IPS-18a (cell line): Measurements from ENCODE around the gene TSPAN31.
"Not testable (repeated sequence)": the region's sequence is repeated elsewhere in the genome, so short reads cannot be mapped to it uniquely, and the experiment has no call there.

Experiments used
- H3K27ac ChIP-seq: one replicate; pipeline ENCODE4 v1.5.1; 2013; ENCODE audit warnings: low read length
- H3K27me3 ChIP-seq: one replicate; pipeline ENCODE4 v1.6.1; 2013; ENCODE audit warnings: mild to moderate bottlenecking, low read length; ENCODE audit not compliant: control insufficient read depth, insufficient read depth
- H3K36me3 ChIP-seq: one replicate; pipeline ENCODE4 v1.6.1; 2013; ENCODE audit warnings: low read depth, low read length; ENCODE audit not compliant: control insufficient read depth
- H3K4me1 ChIP-seq: one replicate; pipeline ENCODE4 v1.6.1; 2013; ENCODE audit warnings: low read depth, low read length; ENCODE audit not compliant: control insufficient read depth
- H3K4me3 ChIP-seq: one replicate; pipeline ENCODE4 v1.5.1; 2013; ENCODE audit warnings: low read length
- H3K9ac ChIP-seq: one replicate; pipeline ENCODE4 v1.6.1; 2013; ENCODE audit warnings: mild to moderate bottlenecking, low read length, moderate library complexity
- H3K9me3 ChIP-seq: one replicate; pipeline ENCODE4 v1.6.1; 2013; ENCODE audit warnings: low read depth, low read length; ENCODE audit not compliant: control insufficient read depth

Gene TSPAN31

DNA sequence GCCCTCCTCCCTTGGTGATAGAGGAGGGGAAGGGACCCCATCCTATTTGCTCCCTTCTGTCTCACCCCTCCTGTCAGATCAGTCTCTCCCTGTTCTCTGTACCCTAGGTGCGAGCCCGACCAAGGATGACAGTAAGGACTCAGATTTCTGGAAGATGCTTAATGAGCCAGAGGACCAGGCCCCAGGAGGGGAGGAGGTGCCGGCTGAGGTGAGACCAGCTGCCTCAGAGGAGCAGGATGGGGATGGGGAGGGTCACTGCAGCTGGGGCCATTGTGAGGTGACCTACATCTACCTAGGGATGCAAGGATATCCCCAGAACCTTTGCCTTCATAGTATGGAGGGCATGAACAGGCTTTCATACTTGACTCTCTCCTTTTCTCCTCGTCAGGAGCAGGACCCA, 28.5 kb upstream of the TSPAN31 start:
- Histone ChIP-seq H3K4me1 (no peaks in the 10 kb centered on the region), H3K27ac (no peak overlapping the region), H3K9ac (no peak overlapping the region), H3K27me3 (no peaks in the 10 kb centered on the region), H3K9me3 (no peaks in the 10 kb centered on the region), H3K36me3 (peaks cover 11% of the 10 kb centered on the region), H3K4me3 (no peak overlapping the region)

DNA sequence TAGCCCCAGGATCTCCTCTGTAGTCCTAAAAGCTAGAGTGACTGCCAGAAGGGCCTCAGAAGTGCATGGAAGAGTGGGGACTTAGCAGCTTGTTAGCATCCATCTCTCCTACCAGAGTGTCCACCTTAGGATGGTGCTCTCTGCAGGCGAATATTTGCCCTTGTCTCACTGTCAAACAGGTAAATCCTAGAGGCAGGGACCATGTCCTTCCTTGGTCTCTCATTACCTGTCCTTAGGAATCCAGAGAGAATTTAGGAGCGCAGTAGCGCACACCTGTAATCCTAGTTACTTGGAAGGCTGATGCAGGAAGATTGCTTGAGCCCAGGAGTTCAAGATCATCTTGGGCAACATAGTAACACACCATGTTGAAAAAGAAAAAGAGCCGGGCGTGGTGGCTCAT, 27.7 kb upstream of the TSPAN31 start:
- Histone ChIP-seq H3K9ac (no peak overlapping the region), H3K4me3 (no peak overlapping the region), H3K36me3 (peaks cover 11% of the 10 kb centered on the region), H3K27me3 (no peaks in the 10 kb centered on the region), H3K9me3 (no peaks in the 10 kb centered on the region), H3K4me1 (no peaks in the 10 kb centered on the region), H3K27ac (no peak overlapping the region)

GRCh38 chr12:57717846-57718640, 26.8 kb upstream of the TSPAN31 start:
- Histone ChIP-seq H3K27me3 (peaks cover 1% of the 10 kb centered on the region), H3K9me3 (no peaks in the 10 kb centered on the region), H3K36me3 (peaks cover 11% of the 10 kb centered on the region), H3K4me3 (no peak overlapping the region), H3K4me1 (no peaks in the 10 kb centered on the region), H3K27ac (no peak overlapping the region), H3K9ac (no peak overlapping the region)

GRCh38 chr12:57718641-57719528, 26.0 kb upstream of the TSPAN31 start:
- no peak overlapping the region for H3K4me3 ChIP-seq
- no peaks in the 10 kb centered on the region for H3K4me1 ChIP-seq
- no peak overlapping the region for H3K9ac ChIP-seq
- no peak overlapping the region for H3K27ac ChIP-seq
- H3K9me3 ChIP-seq: no peaks in the 10 kb centered on the region
- peaks cover 10% of the 10 kb centered on the region for H3K27me3 ChIP-seq
- peaks cover 11% of the 10 kb centered on the region for H3K36me3 ChIP-seq

- Histone ChIP-seq H3K4me3 (no peak overlapping the region), H3K9ac (no peak overlapping the region), H3K27me3 (peaks cover 21% of the 10 kb centered on the region), H3K9me3 (no peaks in the 10 kb centered on the region), H3K4me1 (no peaks in the 10 kb centered on the region), H3K36me3 (peaks cover 11% of the 10 kb centered on the region), H3K27ac (no peak overlapping the region)
Observed at GRCh38 chr12:57719777-57720605, 24.8 kb upstream of the TSPAN31 start.

GRCh38 chr12:57720606-57721595, 23.9 kb upstream of the TSPAN31 start:
- Histone ChIP-seq H3K36me3 (peaks cover 11% of the 10 kb centered on the region), H3K27me3 (peaks cover 29% of the 10 kb centered on the region), H3K4me3 (no peak overlapping the region), H3K9me3 (no peaks in the 10 kb centered on the region), H3K27ac (no peak overlapping the region), H3K4me1 (no peaks in the 10 kb centered on the region), H3K9ac (no peak overlapping the region)

DNA sequence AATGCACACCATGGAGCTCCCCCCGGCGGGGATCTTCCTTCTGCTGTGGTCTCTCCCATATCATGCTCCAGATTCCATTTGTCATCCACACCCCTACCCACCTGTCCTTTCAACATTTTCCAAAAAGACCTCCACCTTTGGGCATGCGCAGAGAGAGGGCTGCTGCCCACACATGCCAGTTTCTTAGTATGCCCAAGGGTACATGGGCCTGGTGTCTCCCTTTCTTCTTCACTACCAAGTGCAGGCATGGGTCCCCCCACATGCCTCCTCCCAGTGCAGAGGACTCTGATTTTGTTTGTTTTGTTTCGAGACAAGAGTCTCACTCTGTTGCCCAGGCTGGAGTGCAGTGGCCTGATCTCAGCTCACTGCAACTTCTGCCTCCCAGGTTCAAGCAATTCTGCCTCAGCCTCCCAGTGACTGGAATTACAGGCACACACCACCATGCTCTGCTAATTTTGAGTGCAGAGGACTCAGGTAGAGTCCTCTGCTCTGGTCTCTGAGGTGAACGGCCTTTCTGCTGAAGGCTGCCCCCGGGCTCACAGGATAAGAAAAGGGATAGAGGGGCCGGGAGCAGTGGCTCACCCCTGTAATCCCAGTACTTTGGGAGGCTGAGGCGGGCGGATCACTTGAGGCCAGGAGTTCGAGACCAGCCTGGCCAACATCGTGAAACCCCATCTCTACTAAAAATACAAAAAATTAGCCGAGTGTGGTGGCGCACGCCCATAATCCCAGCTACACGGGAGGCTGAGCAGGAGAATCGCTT, 22.8 kb upstream of the TSPAN31 start:
- not testable (repeated sequence) for H3K4me1 ChIP-seq

GRCh38 chr12:57722716-57723629, 21.9 kb upstream of the TSPAN31 start:
- H3K27ac ChIP-seq: no peak overlapping the region

More for the DNA sequence above, 22.8 kb upstream of the TSPAN31 start:
- not testable (repeated sequence) for H3K9ac ChIP-seq, H3K9me3 ChIP-seq, H3K27ac ChIP-seq, H3K4me3 ChIP-seq
- Histone ChIP-seq H3K27me3 (peaks cover 40% of the 10 kb centered on the region), H3K36me3 (peaks cover 11% of the 10 kb centered on the region)

DNA sequence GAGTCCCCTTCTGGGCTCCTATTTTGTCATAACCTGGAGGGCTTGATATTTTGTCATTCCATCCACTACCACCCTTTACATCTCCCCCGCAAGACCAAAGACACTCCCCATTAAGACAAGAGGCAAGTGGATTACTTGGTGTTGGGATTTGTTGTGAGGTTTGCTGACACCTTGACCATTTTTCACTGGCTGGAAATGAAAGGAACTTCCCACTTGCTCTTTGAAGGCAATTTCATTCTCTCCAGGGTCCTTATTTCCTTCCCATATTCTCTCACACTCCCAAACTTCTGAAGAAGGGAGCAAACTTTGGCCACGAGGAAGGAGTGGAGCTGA, 21.2 kb upstream of the TSPAN31 start:
- Histone ChIP-seq H3K4me1 (no peaks in the 10 kb centered on the region), H3K9ac (no peak overlapping the region), H3K27ac (no peak overlapping the region), H3K27me3 (peaks cover 56% of the 10 kb centered on the region), H3K36me3 (peaks cover 6% of the 10 kb centered on the region), H3K9me3 (no peaks in the 10 kb centered on the region), H3K4me3 (no peak overlapping the region)

More at GRCh38 chr12:57722716-57723629, 21.9 kb upstream of the TSPAN31 start:
- no peaks in the 10 kb centered on the region for H3K4me1 ChIP-seq
- no peak overlapping the region for H3K9ac ChIP-seq
- H3K36me3 ChIP-seq: peaks cover 9% of the 10 kb centered on the region
- H3K4me3 ChIP-seq: no peak overlapping the region
- peaks cover 49% of the 10 kb centered on the region for H3K27me3 ChIP-seq
- H3K9me3 ChIP-seq: no peaks in the 10 kb centered on the region
